Measurements from ENCODE around the gene CCNY.

DNA sequence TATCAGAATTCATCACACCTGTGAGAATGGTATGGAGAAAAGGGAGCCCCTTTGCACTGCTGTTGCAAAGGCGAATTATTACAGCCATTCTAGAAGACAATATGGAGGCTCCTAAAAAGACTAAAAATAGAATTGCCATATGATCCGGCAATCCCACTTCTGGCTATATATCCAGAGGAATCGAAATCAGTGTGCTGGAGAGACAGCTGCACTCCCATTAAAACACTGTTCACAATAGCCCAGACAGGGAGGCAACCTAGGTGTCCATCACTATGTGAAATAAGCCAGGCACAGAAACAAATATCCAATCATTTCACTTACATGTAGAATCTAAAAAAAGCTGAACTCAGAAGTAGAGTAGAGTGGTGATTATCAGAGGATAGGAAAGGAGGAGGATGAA lies 242.8 kb downstream of the CCNY start:
- no peak for TF ChIP-seq TCF7 (CRISPR knock-in tag; IDR thresholded peaks at IDR 0.05; ENCODE audit: low read depth)
- TF ChIP-seq, protein P1, sequence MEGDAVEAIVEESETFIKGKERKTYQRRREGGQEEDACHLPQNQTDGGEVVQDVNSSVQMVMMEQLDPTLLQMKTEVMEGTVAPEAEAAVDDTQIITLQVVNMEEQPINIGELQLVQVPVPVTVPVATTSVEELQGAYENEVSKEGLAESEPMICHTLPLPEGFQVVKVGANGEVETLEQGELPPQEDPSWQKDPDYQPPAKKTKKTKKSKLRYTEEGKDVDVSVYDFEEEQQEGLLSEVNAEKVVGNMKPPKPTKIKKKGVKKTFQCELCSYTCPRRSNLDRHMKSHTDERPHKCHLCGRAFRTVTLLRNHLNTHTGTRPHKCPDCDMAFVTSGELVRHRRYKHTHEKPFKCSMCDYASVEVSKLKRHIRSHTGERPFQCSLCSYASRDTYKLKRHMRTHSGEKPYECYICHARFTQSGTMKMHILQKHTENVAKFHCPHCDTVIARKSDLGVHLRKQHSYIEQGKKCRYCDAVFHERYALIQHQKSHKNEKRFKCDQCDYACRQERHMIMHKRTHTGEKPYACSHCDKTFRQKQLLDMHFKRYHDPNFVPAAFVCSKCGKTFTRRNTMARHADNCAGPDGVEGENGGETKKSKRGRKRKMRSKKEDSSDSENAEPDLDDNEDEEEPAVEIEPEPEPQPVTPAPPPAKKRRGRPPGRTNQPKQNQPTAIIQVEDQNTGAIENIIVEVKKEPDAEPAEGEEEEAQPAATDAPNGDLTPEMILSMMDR (IDR thresholded peaks at IDR 0.05), result no peak
- no peak for TF ChIP-seq ZNF121 (CRISPR knock-in tag; IDR thresholded peaks at IDR 0.05)
- TF ChIP-seq, protein P2, sequence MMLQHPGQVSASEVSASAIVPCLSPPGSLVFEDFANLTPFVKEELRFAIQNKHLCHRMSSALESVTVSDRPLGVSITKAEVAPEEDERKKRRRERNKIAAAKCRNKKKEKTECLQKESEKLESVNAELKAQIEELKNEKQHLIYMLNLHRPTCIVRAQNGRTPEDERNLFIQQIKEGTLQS (CRISPR knock-in tag; conservative IDR thresholded peaks at IDR 0.05), result no peak
- TF ChIP-seq, protein P3, sequence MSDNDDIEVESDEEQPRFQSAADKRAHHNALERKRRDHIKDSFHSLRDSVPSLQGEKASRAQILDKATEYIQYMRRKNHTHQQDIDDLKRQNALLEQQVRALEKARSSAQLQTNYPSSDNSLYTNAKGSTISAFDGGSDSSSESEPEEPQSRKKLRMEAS (CRISPR knock-in tag; IDR thresholded peaks at IDR 0.05), result no peak
- no peak for TF ChIP-seq FOXK1 (CRISPR knock-in tag; IDR thresholded peaks at IDR 0.05)
- TF ChIP-seq, protein P4, sequence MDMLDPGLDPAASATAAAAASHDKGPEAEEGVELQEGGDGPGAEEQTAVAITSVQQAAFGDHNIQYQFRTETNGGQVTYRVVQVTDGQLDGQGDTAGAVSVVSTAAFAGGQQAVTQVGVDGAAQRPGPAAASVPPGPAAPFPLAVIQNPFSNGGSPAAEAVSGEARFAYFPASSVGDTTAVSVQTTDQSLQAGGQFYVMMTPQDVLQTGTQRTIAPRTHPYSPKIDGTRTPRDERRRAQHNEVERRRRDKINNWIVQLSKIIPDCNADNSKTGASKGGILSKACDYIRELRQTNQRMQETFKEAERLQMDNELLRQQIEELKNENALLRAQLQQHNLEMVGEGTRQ (CRISPR knock-in tag; IDR thresholded peaks at IDR 0.05), result no peak
- TF ChIP-seq, protein P5, sequence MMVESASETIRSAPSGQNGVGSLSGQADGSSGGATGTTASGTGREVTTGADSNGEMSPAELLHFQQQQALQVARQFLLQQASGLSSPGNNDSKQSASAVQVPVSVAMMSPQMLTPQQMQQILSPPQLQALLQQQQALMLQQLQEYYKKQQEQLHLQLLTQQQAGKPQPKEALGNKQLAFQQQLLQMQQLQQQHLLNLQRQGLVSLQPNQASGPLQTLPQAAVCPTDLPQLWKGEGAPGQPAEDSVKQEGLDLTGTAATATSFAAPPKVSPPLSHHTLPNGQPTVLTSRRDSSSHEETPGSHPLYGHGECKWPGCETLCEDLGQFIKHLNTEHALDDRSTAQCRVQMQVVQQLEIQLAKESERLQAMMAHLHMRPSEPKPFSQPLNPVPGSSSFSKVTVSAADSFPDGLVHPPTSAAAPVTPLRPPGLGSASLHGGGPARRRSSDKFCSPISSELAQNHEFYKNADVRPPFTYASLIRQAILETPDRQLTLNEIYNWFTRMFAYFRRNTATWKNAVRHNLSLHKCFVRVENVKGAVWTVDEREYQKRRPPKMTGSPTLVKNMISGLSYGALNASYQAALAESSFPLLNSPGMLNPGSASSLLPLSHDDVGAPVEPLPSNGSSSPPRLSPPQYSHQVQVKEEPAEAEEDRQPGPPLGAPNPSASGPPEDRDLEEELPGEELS (CRISPR knock-in tag; IDR thresholded peaks at IDR 0.05), result no peak
- TF ChIP-seq, protein P6, sequence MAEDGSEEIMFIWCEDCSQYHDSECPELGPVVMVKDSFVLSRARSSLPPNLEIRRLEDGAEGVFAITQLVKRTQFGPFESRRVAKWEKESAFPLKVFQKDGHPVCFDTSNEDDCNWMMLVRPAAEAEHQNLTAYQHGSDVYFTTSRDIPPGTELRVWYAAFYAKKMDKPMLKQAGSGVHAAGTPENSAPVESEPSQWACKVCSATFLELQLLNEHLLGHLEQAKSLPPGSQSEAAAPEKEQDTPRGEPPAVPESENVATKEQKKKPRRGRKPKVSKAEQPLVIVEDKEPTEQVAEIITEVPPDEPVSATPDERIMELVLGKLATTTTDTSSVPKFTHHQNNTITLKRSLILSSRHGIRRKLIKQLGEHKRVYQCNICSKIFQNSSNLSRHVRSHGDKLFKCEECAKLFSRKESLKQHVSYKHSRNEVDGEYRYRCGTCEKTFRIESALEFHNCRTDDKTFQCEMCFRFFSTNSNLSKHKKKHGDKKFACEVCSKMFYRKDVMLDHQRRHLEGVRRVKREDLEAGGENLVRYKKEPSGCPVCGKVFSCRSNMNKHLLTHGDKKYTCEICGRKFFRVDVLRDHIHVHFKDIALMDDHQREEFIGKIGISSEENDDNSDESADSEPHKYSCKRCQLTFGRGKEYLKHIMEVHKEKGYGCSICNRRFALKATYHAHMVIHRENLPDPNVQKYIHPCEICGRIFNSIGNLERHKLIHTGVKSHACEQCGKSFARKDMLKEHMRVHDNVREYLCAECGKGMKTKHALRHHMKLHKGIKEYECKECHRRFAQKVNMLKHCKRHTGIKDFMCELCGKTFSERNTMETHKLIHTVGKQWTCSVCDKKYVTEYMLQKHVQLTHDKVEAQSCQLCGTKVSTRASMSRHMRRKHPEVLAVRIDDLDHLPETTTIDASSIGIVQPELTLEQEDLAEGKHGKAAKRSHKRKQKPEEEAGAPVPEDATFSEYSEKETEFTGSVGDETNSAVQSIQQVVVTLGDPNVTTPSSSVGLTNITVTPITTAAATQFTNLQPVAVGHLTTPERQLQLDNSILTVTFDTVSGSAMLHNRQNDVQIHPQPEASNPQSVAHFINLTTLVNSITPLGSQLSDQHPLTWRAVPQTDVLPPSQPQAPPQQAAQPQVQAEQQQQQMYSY (CRISPR knock-in tag; IDR thresholded peaks at IDR 0.05), result no peak
- TF ChIP-seq, protein P7, sequence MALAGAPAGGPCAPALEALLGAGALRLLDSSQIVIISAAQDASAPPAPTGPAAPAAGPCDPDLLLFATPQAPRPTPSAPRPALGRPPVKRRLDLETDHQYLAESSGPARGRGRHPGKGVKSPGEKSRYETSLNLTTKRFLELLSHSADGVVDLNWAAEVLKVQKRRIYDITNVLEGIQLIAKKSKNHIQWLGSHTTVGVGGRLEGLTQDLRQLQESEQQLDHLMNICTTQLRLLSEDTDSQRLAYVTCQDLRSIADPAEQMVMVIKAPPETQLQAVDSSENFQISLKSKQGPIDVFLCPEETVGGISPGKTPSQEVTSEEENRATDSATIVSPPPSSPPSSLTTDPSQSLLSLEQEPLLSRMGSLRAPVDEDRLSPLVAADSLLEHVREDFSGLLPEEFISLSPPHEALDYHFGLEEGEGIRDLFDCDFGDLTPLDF (CRISPR knock-in tag; IDR thresholded peaks at IDR 0.05), result no peak
- TF ChIP-seq, protein P8, sequence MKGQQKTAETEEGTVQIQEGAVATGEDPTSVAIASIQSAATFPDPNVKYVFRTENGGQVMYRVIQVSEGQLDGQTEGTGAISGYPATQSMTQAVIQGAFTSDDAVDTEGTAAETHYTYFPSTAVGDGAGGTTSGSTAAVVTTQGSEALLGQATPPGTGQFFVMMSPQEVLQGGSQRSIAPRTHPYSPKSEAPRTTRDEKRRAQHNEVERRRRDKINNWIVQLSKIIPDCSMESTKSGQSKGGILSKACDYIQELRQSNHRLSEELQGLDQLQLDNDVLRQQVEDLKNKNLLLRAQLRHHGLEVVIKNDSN (CRISPR knock-in tag; IDR thresholded peaks at IDR 0.05), result no peak
- TF ChIP-seq, protein P9, sequence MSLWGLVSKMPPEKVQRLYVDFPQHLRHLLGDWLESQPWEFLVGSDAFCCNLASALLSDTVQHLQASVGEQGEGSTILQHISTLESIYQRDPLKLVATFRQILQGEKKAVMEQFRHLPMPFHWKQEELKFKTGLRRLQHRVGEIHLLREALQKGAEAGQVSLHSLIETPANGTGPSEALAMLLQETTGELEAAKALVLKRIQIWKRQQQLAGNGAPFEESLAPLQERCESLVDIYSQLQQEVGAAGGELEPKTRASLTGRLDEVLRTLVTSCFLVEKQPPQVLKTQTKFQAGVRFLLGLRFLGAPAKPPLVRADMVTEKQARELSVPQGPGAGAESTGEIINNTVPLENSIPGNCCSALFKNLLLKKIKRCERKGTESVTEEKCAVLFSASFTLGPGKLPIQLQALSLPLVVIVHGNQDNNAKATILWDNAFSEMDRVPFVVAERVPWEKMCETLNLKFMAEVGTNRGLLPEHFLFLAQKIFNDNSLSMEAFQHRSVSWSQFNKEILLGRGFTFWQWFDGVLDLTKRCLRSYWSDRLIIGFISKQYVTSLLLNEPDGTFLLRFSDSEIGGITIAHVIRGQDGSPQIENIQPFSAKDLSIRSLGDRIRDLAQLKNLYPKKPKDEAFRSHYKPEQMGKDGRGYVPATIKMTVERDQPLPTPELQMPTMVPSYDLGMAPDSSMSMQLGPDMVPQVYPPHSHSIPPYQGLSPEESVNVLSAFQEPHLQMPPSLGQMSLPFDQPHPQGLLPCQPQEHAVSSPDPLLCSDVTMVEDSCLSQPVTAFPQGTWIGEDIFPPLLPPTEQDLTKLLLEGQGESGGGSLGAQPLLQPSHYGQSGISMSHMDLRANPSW (CRISPR knock-in tag; conservative IDR thresholded peaks at IDR 0.05; ENCODE audit: low read depth), result no peak

Data from WTC11 (cell line).